HepG2 (cell line): ENCODE measurements around the gene TBX10. TPM values are rescaled to one million over a fixed set of nuclear protein-coding genes. Genes with fewer than 3 reads are reported as not detected.

Source experiments
- E2F1 ChIP-seq: sonication (generic); formaldehyde crosslinking; IDR thresholded peaks from 2 replicates; pipeline ENCODE4 v1.5.0; 2020; ENCODE audit warnings: missing genetic modification reagents
- FOXO1 ChIP-seq: sonication (generic); formaldehyde crosslinking; IDR thresholded peaks from 2 replicates; pipeline ENCODE4 v1.4.0; 2020; ENCODE audit warnings: missing genetic modification reagents
- GATAD1 ChIP-seq: IDR thresholded peaks from 2 replicates; pipeline ENCODE4 v1.6.1; 2016; ENCODE audit warnings: missing genetic modification reagents, missing compliant biosample characterization
- HNRNPLL ChIP-seq: fragments of 200-400 bp; formaldehyde crosslinking; IDR thresholded peaks from 2 replicates; pipeline ENCODE4 v1.6.1; 2017; ENCODE audit warnings: mild to moderate bottlenecking, low read depth, low read length; ENCODE audit not compliant: poor library complexity, severe bottlenecking
- NFYC ChIP-seq: IDR thresholded peaks from 2 replicates; pipeline ENCODE4 v1.6.1; 2016; ENCODE audit warnings: missing genetic modification reagents, missing compliant biosample characterization
- TCF7 ChIP-seq: sonication (generic); IDR thresholded peaks from 2 replicates; pipeline ENCODE4 v1.6.1; 2016; ENCODE audit warnings: antibody characterized with exemption, low read depth
- TEAD3 ChIP-seq: optimal IDR thresholded peaks from 2 replicates; pipeline ENCODE3; 2016; ENCODE audit warnings: borderline replicate concordance
- THRA ChIP-seq: sonication (generic); formaldehyde crosslinking; IDR thresholded peaks from 2 replicates; pipeline ENCODE4 v1.4.0; 2020; ENCODE audit warnings: missing genetic modification reagents, borderline replicate concordance
- USF2 ChIP-seq, 2 experiments: sonication (generic) in 1 of 2; formaldehyde crosslinking in 1 of 2; IDR thresholded peaks; 2 replicates each; pipeline versions ENCODE4 v1.5.1 to v1.6.1; 2011 to 2020; ENCODE audit warnings: borderline replicate concordance in 1 of 2, low read depth in 1 of 2, low read length in 1 of 2, mild to moderate bottlenecking in 1 of 2, missing genetic modification reagents in 1 of 2, moderate library complexity in 1 of 2
- ZKSCAN8 ChIP-seq: IDR thresholded peaks from 2 replicates; pipeline ENCODE4 v1.6.1; 2016; ENCODE audit warnings: borderline replicate concordance, missing genetic modification reagents, missing compliant biosample characterization
- ZNF225 ChIP-seq: sonication (generic); formaldehyde crosslinking; IDR thresholded peaks from 2 replicates; pipeline ENCODE4 v1.4.0; 2020; ENCODE audit warnings: mild to moderate bottlenecking, missing genetic modification reagents
- ZNF589 ChIP-seq: sonication (generic); formaldehyde crosslinking; conservative IDR thresholded peaks from 2 replicates; pipeline ENCODE4 v1.8.0; 2022; ENCODE audit warnings: mild to moderate bottlenecking, moderate library complexity, missing genetic modification reagents
- ZNF598 ChIP-seq: sonication (generic); formaldehyde crosslinking; IDR thresholded peaks from 2 replicates; pipeline ENCODE4 v1.5.1; 2020; ENCODE audit warnings: mild to moderate bottlenecking, missing genetic modification reagents, borderline replicate concordance
- ZNF644 ChIP-seq: IDR thresholded peaks from 2 replicates; pipeline ENCODE4 v1.6.1; 2016; ENCODE audit warnings: low read depth
- polyA plus RNA-seq, 8 experiments: library from polyadenylated mRNA; depleted of rRNA in 3 of 8; stranded (reverse) in 7 of 8; unstranded in 1 of 8; fragments of >200 nt; fragmentation: Illumina TruSeq in 4 of 8; extraction: Trizol in 4 of 8; gene quantifications; 2 replicates each; pipeline versions ENCODE4 v1.2.1 to v1.2.3, GENCODE V29; 2011 to 2016; ENCODE audit warnings: low read depth in 4 of 8, missing spikeins in 1 of 8, mixed read lengths in 1 of 8; ENCODE audit not compliant: insufficient read depth in 1 of 8
- total RNA-seq, 5 experiments: library from RNA; depleted of rRNA; stranded (reverse); fragments of >200 nt; fragmentation: Illumina TruSeq; extraction: Trizol; gene quantifications; 2 replicates each; pipeline ENCODE4 v1.2.3, GENCODE V29; 2016; ENCODE audit warnings: low read depth in 1 of 5
- TF ChIP-seq, protein P1 (sequence below): sonication (generic); formaldehyde crosslinking; IDR thresholded peaks from 2 replicates; pipeline ENCODE4 v1.5.0; 2020; ENCODE audit warnings: missing genetic modification reagents
- TF ChIP-seq, protein P2 (sequence below): sonication (generic); formaldehyde crosslinking; IDR thresholded peaks from 2 replicates; pipeline ENCODE4 v1.5.0; 2020; ENCODE audit warnings: missing genetic modification reagents
- TF ChIP-seq, protein P3 (sequence below): sonication (generic); formaldehyde crosslinking; IDR thresholded peaks from 2 replicates; pipeline ENCODE4 v1.8.0; 2022; ENCODE audit warnings: mild to moderate bottlenecking, missing genetic modification reagents; ENCODE audit not compliant: insufficient replicate concordance
- TF ChIP-seq, protein P4 (sequence below): sonication (generic); formaldehyde crosslinking; conservative IDR thresholded peaks from 2 replicates; pipeline ENCODE4 v1.8.0; 2022; ENCODE audit warnings: low read depth, missing genetic modification reagents

Gene TBX10
- total and polyA plus RNA-seq, 2 of the 13 experiments (the other 11 are each of a cell fraction or from before 2014, with no cell fraction given), result 0.27 to 1.7 TPM

- TF ChIP-seq TEAD3 (no peak), ZKSCAN8 (no peak), FOXO1 (peak; percentile 8; the same call in 1 of the 2 replicates), E2F1 (CRISPR knock-in tag) (no peak), HNRNPLL (no peak), GATAD1 (CRISPR knock-in tag) (no peak), ZNF598 (CRISPR knock-in tag) (no peak), USF2 (IDR thresholded peaks at IDR 0.05; ENCODE audit: low read depth, low read length) (no peak), USF2 (CRISPR knock-in tag; IDR thresholded peaks at IDR 0.05; ENCODE audit: borderline replicate concordance) (no peak), ZNF225 (CRISPR knock-in tag) (no peak), ZNF644 (CRISPR knock-in tag) (no peak), THRA (0 out of 2 replicates have a peak, but pooled peaks have one; percentile 6), NFYC (CRISPR knock-in tag) (no peak), TCF7 (no peak), ZNF589 (CRISPR knock-in tag) (no peak)
- TF ChIP-seq, protein P1, sequence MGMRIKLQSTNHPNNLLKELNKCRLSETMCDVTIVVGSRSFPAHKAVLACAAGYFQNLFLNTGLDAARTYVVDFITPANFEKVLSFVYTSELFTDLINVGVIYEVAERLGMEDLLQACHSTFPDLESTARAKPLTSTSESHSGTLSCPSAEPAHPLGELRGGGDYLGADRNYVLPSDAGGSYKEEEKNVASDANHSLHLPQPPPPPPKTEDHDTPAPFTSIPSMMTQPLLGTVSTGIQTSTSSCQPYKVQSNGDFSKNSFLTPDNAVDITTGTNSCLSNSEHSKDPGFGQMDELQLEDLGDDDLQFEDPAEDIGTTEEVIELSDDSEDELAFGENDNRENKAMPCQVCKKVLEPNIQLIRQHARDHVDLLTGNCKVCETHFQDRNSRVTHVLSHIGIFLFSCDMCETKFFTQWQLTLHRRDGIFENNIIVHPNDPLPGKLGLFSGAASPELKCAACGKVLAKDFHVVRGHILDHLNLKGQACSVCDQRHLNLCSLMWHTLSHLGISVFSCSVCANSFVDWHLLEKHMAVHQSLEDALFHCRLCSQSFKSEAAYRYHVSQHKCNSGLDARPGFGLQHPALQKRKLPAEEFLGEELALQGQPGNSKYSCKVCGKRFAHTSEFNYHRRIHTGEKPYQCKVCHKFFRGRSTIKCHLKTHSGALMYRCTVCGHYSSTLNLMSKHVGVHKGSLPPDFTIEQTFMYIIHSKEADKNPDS, result no peak
- TF ChIP-seq, protein P2, sequence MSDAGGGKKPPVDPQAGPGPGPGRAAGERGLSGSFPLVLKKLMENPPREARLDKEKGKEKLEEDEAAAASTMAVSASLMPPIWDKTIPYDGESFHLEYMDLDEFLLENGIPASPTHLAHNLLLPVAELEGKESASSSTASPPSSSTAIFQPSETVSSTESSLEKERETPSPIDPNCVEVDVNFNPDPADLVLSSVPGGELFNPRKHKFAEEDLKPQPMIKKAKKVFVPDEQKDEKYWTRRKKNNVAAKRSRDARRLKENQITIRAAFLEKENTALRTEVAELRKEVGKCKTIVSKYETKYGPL (CRISPR knock-in tag), result no peak
- TF ChIP-seq, protein P3, sequence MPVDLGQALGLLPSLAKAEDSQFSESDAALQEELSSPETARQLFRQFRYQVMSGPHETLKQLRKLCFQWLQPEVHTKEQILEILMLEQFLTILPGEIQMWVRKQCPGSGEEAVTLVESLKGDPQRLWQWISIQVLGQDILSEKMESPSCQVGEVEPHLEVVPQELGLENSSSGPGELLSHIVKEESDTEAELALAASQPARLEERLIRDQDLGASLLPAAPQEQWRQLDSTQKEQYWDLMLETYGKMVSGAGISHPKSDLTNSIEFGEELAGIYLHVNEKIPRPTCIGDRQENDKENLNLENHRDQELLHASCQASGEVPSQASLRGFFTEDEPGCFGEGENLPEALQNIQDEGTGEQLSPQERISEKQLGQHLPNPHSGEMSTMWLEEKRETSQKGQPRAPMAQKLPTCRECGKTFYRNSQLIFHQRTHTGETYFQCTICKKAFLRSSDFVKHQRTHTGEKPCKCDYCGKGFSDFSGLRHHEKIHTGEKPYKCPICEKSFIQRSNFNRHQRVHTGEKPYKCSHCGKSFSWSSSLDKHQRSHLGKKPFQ (CRISPR knock-in tag), result no peak
- TF ChIP-seq, protein P4, sequence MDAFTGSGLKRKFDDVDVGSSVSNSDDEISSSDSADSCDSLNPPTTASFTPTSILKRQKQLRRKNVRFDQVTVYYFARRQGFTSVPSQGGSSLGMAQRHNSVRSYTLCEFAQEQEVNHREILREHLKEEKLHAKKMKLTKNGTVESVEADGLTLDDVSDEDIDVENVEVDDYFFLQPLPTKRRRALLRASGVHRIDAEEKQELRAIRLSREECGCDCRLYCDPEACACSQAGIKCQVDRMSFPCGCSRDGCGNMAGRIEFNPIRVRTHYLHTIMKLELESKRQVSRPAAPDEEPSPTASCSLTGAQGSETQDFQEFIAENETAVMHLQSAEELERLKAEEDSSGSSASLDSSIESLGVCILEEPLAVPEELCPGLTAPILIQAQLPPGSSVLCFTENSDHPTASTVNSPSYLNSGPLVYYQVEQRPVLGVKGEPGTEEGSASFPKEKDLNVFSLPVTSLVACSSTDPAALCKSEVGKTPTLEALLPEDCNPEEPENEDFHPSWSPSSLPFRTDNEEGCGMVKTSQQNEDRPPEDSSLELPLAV (CRISPR knock-in tag), result no peak
Measured at GRCh38 chr11:67630943-67631331, 8.6 kb downstream of the TBX10 start (continued).
